ENCODE data around the gene GPC5.

GPC5 gene

GRCh38 chr13:92825938-92826596, 1427.6 kb downstream of the GPC5 start:
- H3K4me3 ChIP-seq (ENCODE audit: low read depth, low read length, poor library complexity, severe bottlenecking), result no peak overlapping the region
- no peaks in the 10 kb centered on the region for H4K20me1 ChIP-seq (ENCODE audit: insufficient read depth, low read length)
- H3K36me3 ChIP-seq (ENCODE audit: insufficient read depth, low read length), result no peaks in the 10 kb centered on the region
- H3K4me1 ChIP-seq (ENCODE audit: insufficient read depth, low read length, severe bottlenecking), result no peaks in the 10 kb centered on the region
- no peaks in the 10 kb centered on the region for H3K9me2 ChIP-seq (ENCODE audit: low read depth, low read length)
- H3K9me3 ChIP-seq (ENCODE audit: low read length), result no peaks in the 10 kb centered on the region
- no peak overlapping the region for H3K4me2 ChIP-seq (ENCODE audit: low read length)
- H3K9ac ChIP-seq (ENCODE audit: low read length), result no peak overlapping the region
- no peaks in the 10 kb centered on the region for H3F3A ChIP-seq (ENCODE audit: insufficient read depth, low read length)
- no peak overlapping the region for H3K27ac ChIP-seq (ENCODE audit: low read depth, low read length, poor library complexity, severe bottlenecking)
- H3K27me3 ChIP-seq (ENCODE audit: insufficient read depth, low read length), result no peaks in the 10 kb centered on the region
- TF ChIP-seq EZH2 (IDR thresholded peaks at IDR 0.05; ENCODE audit: borderline replicate concordance, low read length), result no peak
- TF ChIP-seq, protein P1, sequence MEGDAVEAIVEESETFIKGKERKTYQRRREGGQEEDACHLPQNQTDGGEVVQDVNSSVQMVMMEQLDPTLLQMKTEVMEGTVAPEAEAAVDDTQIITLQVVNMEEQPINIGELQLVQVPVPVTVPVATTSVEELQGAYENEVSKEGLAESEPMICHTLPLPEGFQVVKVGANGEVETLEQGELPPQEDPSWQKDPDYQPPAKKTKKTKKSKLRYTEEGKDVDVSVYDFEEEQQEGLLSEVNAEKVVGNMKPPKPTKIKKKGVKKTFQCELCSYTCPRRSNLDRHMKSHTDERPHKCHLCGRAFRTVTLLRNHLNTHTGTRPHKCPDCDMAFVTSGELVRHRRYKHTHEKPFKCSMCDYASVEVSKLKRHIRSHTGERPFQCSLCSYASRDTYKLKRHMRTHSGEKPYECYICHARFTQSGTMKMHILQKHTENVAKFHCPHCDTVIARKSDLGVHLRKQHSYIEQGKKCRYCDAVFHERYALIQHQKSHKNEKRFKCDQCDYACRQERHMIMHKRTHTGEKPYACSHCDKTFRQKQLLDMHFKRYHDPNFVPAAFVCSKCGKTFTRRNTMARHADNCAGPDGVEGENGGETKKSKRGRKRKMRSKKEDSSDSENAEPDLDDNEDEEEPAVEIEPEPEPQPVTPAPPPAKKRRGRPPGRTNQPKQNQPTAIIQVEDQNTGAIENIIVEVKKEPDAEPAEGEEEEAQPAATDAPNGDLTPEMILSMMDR (IDR thresholded peaks at IDR 0.05; ENCODE audit: low read length), result no peak
- H3K79me2 ChIP-seq (ENCODE audit: insufficient read depth, low read length), result no peaks in the 10 kb centered on the region
- H2AFZ ChIP-seq (ENCODE audit: low read length), result no peak overlapping the region

DNA sequence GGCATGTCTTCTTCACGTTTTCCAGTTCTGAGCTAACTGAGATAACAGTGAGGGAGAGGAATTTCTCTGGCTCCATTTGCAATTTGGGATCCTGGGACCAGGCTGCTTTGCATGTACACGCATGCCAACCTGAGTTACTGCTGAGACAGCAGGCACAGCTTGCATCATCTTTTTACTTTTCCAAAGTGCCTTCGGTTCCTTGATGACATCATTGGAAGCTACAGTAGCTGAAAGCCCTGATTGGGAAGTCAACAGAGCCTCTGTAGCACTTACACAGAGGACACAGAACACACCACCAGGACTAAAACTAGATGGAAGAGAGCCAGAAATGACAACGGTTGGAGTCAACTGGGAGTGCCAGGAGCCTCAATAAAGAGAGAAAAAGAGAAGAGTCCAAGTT, 1429.1 kb downstream of the GPC5 start:
- Histone ChIP-seq H3K4me3 (ENCODE audit: low read depth, low read length, poor library complexity, severe bottlenecking) (no peak overlapping the region), H3K27me3 (ENCODE audit: insufficient read depth, low read length) (no peaks in the 10 kb centered on the region), H3K79me2 (ENCODE audit: insufficient read depth, low read length) (no peaks in the 10 kb centered on the region), H3K9ac (ENCODE audit: low read length) (no peak overlapping the region), H3K4me1 (ENCODE audit: insufficient read depth, low read length, severe bottlenecking) (no peaks in the 10 kb centered on the region), H3K9me3 (ENCODE audit: low read length) (no peaks in the 10 kb centered on the region), H3K27ac (ENCODE audit: low read depth, low read length, poor library complexity, severe bottlenecking) (no peak overlapping the region), H2AFZ (ENCODE audit: low read length) (no peak overlapping the region), H3F3A (ENCODE audit: insufficient read depth, low read length) (no peaks in the 10 kb centered on the region), H3K9me2 (ENCODE audit: low read depth, low read length) (no peaks in the 10 kb centered on the region), H4K20me1 (ENCODE audit: insufficient read depth, low read length) (no peaks in the 10 kb centered on the region), H3K36me3 (ENCODE audit: insufficient read depth, low read length) (no peaks in the 10 kb centered on the region), H3K4me2 (ENCODE audit: low read length) (no peak overlapping the region)
- TF ChIP-seq EZH2 (IDR thresholded peaks at IDR 0.05; ENCODE audit: borderline replicate concordance, low read length), result no peak
- TF ChIP-seq, protein P1 (IDR thresholded peaks at IDR 0.05; ENCODE audit: low read length), result no peak

GRCh38 chr13:92829930-92830329, 1431.5 kb downstream of the GPC5 start:
- no peaks in the 10 kb centered on the region for H4K20me1 ChIP-seq (ENCODE audit: insufficient read depth, low read length)
- no peak overlapping the region for H3K27ac ChIP-seq (ENCODE audit: low read depth, low read length, poor library complexity, severe bottlenecking)
- H3K27me3 ChIP-seq (ENCODE audit: insufficient read depth, low read length), result no peaks in the 10 kb centered on the region
- no peak overlapping the region for H3K9ac ChIP-seq (ENCODE audit: low read length)
- H3F3A ChIP-seq (ENCODE audit: insufficient read depth, low read length), result no peaks in the 10 kb centered on the region
- no peaks in the 10 kb centered on the region for H3K9me2 ChIP-seq (ENCODE audit: low read depth, low read length)
- no peaks in the 10 kb centered on the region for H3K4me1 ChIP-seq (ENCODE audit: insufficient read depth, low read length, severe bottlenecking)
- no peaks in the 10 kb centered on the region for H3K79me2 ChIP-seq (ENCODE audit: insufficient read depth, low read length)
- no peaks in the 10 kb centered on the region for H3K36me3 ChIP-seq (ENCODE audit: insufficient read depth, low read length)
- H3K9me3 ChIP-seq (ENCODE audit: low read length), result no peaks in the 10 kb centered on the region
- no peak overlapping the region for H2AFZ ChIP-seq (ENCODE audit: low read length)
- no peak overlapping the region for H3K4me3 ChIP-seq (ENCODE audit: low read depth, low read length, poor library complexity, severe bottlenecking)
- no peak overlapping the region for H3K4me2 ChIP-seq (ENCODE audit: low read length)
- TF ChIP-seq, protein P1 (IDR thresholded peaks at IDR 0.05; ENCODE audit: low read length), result no peak

Data from OCI-LY1 (cell line).